Thyroid gland (tissue), 4 donors: Measurements from ENCODE around the gene RNASE8. TPM values are rescaled to one million over a fixed set of nuclear protein-coding genes. Genes with fewer than 3 reads are reported as not detected.

Experiments
- DNase-seq, 2 donors: peaks; one replicate each; pipeline ENCODE4 v3.0.0-alpha.2; 2019
- H3K27ac ChIP-seq, 3 donors: fragments of 200-600 bp; sonication (generic); 1 replicate in 2 of 3; 2 replicates in 1 of 3; pipeline ENCODE4 v1.5.1; 2016 to 2019; ENCODE audit warnings: mild to moderate bottlenecking in 1 of 3, moderate library complexity in 1 of 3
- H3K27me3 ChIP-seq: fragments of 200-600 bp; sonication (generic); one replicate; pipeline ENCODE4 v1.5.1; 2019
- H3K36me3 ChIP-seq, 2 donors: fragments of 200-600 bp; sonication (generic); one replicate each; pipeline ENCODE4 v1.5.1; 2016 to 2019
- H3K4me1 ChIP-seq, 2 donors: fragments of 200-600 bp; sonication (generic); one replicate each; pipeline ENCODE4 v1.5.1; 2017 to 2019
- H3K4me3 ChIP-seq, 3 donors: fragments of 200-600 bp; sonication (generic); replicated peaks in 1 of 3; 1 replicate in 2 of 3; 2 replicates in 1 of 3; pipeline ENCODE4 v1.5.1; 2016; ENCODE audit warnings: mild to moderate bottlenecking in 1 of 3
- H3K9me3 ChIP-seq: fragments of 200-600 bp; sonication (generic); one replicate; pipeline ENCODE4 v1.5.1; 2017
- CTCF ChIP-seq, 6 experiments: fragments of 200-600 bp in 3 of 6; fragments of 450-650 bp in 3 of 6; sonication (generic) in 3 of 6; IDR thresholded peaks; one replicate each; pipeline ENCODE4 v1.5.1; 2016 to 2019; ENCODE audit warnings: antibody characterized with exemption in 6 of 6, mild to moderate bottlenecking in 2 of 6, inconsistent platforms in 1 of 6, moderate library complexity in 1 of 6
- POLR2A ChIP-seq, 2 donors: fragments of 450-650 bp; IDR thresholded peaks; one replicate each; pipeline ENCODE4 v1.6.1; 2017; ENCODE audit warnings: antibody characterized with exemption in 2 of 2, mild to moderate bottlenecking in 2 of 2, moderate library complexity in 1 of 2
- WGBS, 2 donors: methylation state at CpG; one replicate each; pipeline ENCODE4 v1.1.5; 2017; 5-methylcytosine and 5-hydroxymethylcytosine counted together
- intact Hi-C: fragments of 100-400 bp; cut with DNase I; formaldehyde crosslinking; loops from one replicate; pipeline ENCODE4 v1.15.1; 2023
- total RNA-seq, 4 donors: library from RNA; depleted of rRNA; stranded (reverse); fragments of >200 nt; gene quantifications; one replicate each; pipeline ENCODE4 v1.2.3, GENCODE V29; 2016

Gene RNASE8
- total RNA-seq, 4 donors from 2014 or later: not detected

- WGBS, 2 donors: 38% methylated on average over 7 of the region's 7 CpGs
- H3K27ac ChIP-seq: peak overlapping the region; percentile 25 to 44 (median 38)
- DNase-seq: peak; percentile 65 to 73
Measured at GRCh38 chr14:21093769-21094681, 36.4 kb downstream of the RNASE8 start.

GRCh38 chr14:21095430-21096205, 38.0 kb downstream of the RNASE8 start:
- Histone ChIP-seq H3K9me3 (no peaks in the 10 kb centered on the region), H3K27me3 (no peaks in the 10 kb centered on the region), H3K36me3 (peaks cover 0 to 2% of the 10 kb centered on the region in 2 donors), H3K4me1 (peaks cover 45 to 63% of the 10 kb centered on the region in 2 donors), H3K4me3 (no peak overlapping the region), H3K27ac (no peak overlapping the region)
- TF ChIP-seq CTCF (IDR thresholded peaks at IDR 0.05) (no peak), POLR2A (IDR thresholded peaks at IDR 0.05) (no peak)
- DNase-seq: no peak
- intact Hi-C loops: no loop called here
- WGBS, 2 donors: 53 to 67% methylated on average over 6 of the region's 6 CpGs

More at GRCh38 chr14:21093769-21094681, 36.4 kb downstream of the RNASE8 start:
- Histone ChIP-seq H3K4me3 (no peak overlapping the region), H3K27me3 (no peaks in the 10 kb centered on the region), H3K4me1 (peaks cover 41 to 59% of the 10 kb centered on the region in 2 donors), H3K9me3 (no peaks in the 10 kb centered on the region), H3K36me3 (peaks cover 3 to 15% of the 10 kb centered on the region in 2 donors)
- intact Hi-C loops: loop anchor here (2.0 to 5.0 kb wide), 2 partner anchors 25 to 77 kb away; no protein-coding TSS in a partner anchor
- TF ChIP-seq CTCF (IDR thresholded peaks at IDR 0.05) (peak in 1 of 6 experiments; percentile 14), POLR2A (IDR thresholded peaks at IDR 0.05) (peak in 1 of 2 donors; percentile 19)

- intact Hi-C loops: no loop called here
- WGBS, 2 donors: 79 to 82% methylated on average over 3 of the region's 3 CpGs
- no peak overlapping the region for H3K4me3 ChIP-seq
- H3K27me3 ChIP-seq: no peaks in the 10 kb centered on the region
- H3K9me3 ChIP-seq: no peaks in the 10 kb centered on the region
- DNase-seq: no peak
- peak overlapping the region in 2 of 3 donors; percentile 94 to 95 for H3K27ac ChIP-seq
- peaks cover 37 to 55% of the 10 kb centered on the region in 2 donors for H3K4me1 ChIP-seq
- H3K36me3 ChIP-seq: no peaks in the 10 kb centered on the region
- TF ChIP-seq POLR2A (IDR thresholded peaks at IDR 0.05) (no peak), CTCF (IDR thresholded peaks at IDR 0.05) (no peak)
Measured at GRCh38 chr14:21096438-21096837, 38.8 kb downstream of the RNASE8 start.

GRCh38 chr14:21096978-21097635, 39.5 kb downstream of the RNASE8 start:
- no peaks in the 10 kb centered on the region for H3K27me3 ChIP-seq
- intact Hi-C loops: no loop called here
- H3K4me1 ChIP-seq: peaks cover 36 to 48% of the 10 kb centered on the region in 2 donors
- DNase-seq: no peak
- WGBS, 2 donors: 52 to 56% methylated on average over 8 to 10 of the region's 10 CpGs
- H3K36me3 ChIP-seq: no peaks in the 10 kb centered on the region
- H3K27ac ChIP-seq: peak overlapping the region; percentile 85 to 95 (median 94)
- H3K9me3 ChIP-seq: no peaks in the 10 kb centered on the region
- H3K4me3 ChIP-seq: peak overlapping the region in 1 of 3 donors; percentile 55
- TF ChIP-seq CTCF (IDR thresholded peaks at IDR 0.05) (no peak), POLR2A (IDR thresholded peaks at IDR 0.05) (no peak)
